Activated T-cell treated with anti-CD3 and anti-CD28 coated beads, Interleukin-2, amount 50 U/mL, for 4 hours (primary cell): ENCODE measurements around the gene IL6. TPM values are rescaled to one million over a fixed set of nuclear protein-coding genes. Genes with fewer than 3 reads are reported as not detected.
"Not testable (repeated sequence)": the region's sequence is repeated elsewhere in the genome, so short reads cannot be mapped to it uniquely, and the experiment has no call there.

ENCODE experiments used
- ATAC-seq, 2 donors: fragments of 200-7000 bp; cut with Tn5 transposase; one replicate each; pipeline ENCODE4 v1.10.0; 2021
- DNase-seq: peaks from one replicate; pipeline ENCODE4 v3.0.0-alpha.2; 2020
- H3K27me3 Mint-ChIP-seq: one replicate; pipeline ENCODE4 v1.8.0; 2021; ENCODE audit warnings: low read depth, mixed read lengths
- H3K36me3 Mint-ChIP-seq: one replicate; pipeline ENCODE4 v1.8.0; 2022; ENCODE audit warnings: mixed read lengths; ENCODE audit not compliant: insufficient read depth
- H3K4me1 Mint-ChIP-seq: one replicate; pipeline ENCODE4 v1.8.0; 2021; ENCODE audit warnings: low read depth, mixed read lengths
- H3K4me3 Mint-ChIP-seq: one replicate; pipeline ENCODE4 v1.8.0; 2021; ENCODE audit warnings: mild to moderate bottlenecking, moderate library complexity, mixed read lengths
- H3K9me3 Mint-ChIP-seq: one replicate; pipeline ENCODE4 v1.8.0; 2021; ENCODE audit warnings: mixed read lengths
- total RNA-seq, 3 donors: library from RNA; stranded (reverse); gene quantifications; one replicate each; pipeline ENCODE4 v1.2.1, GENCODE V29; 2021

IL6 gene
- total RNA-seq: 10 to 100 TPM in 2 of 3 donors, 1 to 10 TPM in 1; 9.3 to 35.4 (median 10.0) TPM

GRCh38 chr7:22726907-22727713, at the start of gene IL6:
Gene IL6 (plus strand): TSS chr7:22727200. CDS start chr7:22727263, 63 bp downstream.
- Mint-ChIP-seq H3K9me3 (no peaks in the 10 kb centered on the region), H3K27me3 (peaks cover 10% of the 10 kb centered on the region), H3K4me3 (peak within 1 kb of the TSS; percentile 75), H3K36me3 (no peaks in the 10 kb centered on the region), H3K4me1 (peaks cover 23% of the 10 kb centered on the region)
- ATAC-seq: peak; percentile 33 to 42
- peak; percentile 7 for DNase-seq

- Mint-ChIP-seq H3K4me1 (peaks cover 72% of the 10 kb centered on the region), H3K4me3 (peak overlapping the region; percentile 39)
- not testable (repeated sequence) for H3K27me3 Mint-ChIP-seq, H3K36me3 Mint-ChIP-seq, DNase-seq, H3K9me3 Mint-ChIP-seq
- peak; percentile 6 to 43 for ATAC-seq
These were observed 49.7 kb upstream of the IL6 start for GRCh38 chr7:22677263-22677662.

GRCh38 chr7:22677680-22678079, 49.3 kb upstream of the IL6 start:
- no peaks in the 10 kb centered on the region for H3K36me3 Mint-ChIP-seq
- no peaks in the 10 kb centered on the region for H3K9me3 Mint-ChIP-seq
- peaks cover 68% of the 10 kb centered on the region for H3K4me1 Mint-ChIP-seq
- peak; percentile 28 to 39 for ATAC-seq
- no peak for DNase-seq
- H3K4me3 Mint-ChIP-seq: peak overlapping the region; percentile 39
- no peaks in the 10 kb centered on the region for H3K27me3 Mint-ChIP-seq

- ATAC-seq (no peak), DNase-seq (no peak)
- Mint-ChIP-seq H3K27me3 (no peaks in the 10 kb centered on the region), H3K4me1 (peaks cover 46% of the 10 kb centered on the region), H3K9me3 (no peaks in the 10 kb centered on the region), H3K4me3 (no peak overlapping the region), H3K36me3 (no peaks in the 10 kb centered on the region)
These were observed 46.5 kb upstream of the IL6 start for GRCh38 chr7:22680482-22680911.

GRCh38 chr7:22681312-22681711, 45.7 kb upstream of the IL6 start:
- ATAC-seq (no peak), DNase-seq (no peak)
- Mint-ChIP-seq H3K27me3 (no peaks in the 10 kb centered on the region), H3K4me1 (peaks cover 38% of the 10 kb centered on the region), H3K4me3 (no peak overlapping the region), H3K9me3 (no peaks in the 10 kb centered on the region), H3K36me3 (no peaks in the 10 kb centered on the region)

- no peak for ATAC-seq
- peaks cover 30% of the 10 kb centered on the region for H3K4me1 Mint-ChIP-seq
- no peaks in the 10 kb centered on the region for H3K27me3 Mint-ChIP-seq
- H3K9me3 Mint-ChIP-seq: no peaks in the 10 kb centered on the region
- no peak overlapping the region for H3K4me3 Mint-ChIP-seq
- H3K36me3 Mint-ChIP-seq: no peaks in the 10 kb centered on the region
- no peak for DNase-seq
These were observed 44.9 kb upstream of the IL6 start for GRCh38 chr7:22681852-22682657.

GRCh38 chr7:22683379-22683778, 43.6 kb upstream of the IL6 start:
- ATAC-seq (no peak), DNase-seq (no peak)
- Mint-ChIP-seq H3K4me1 (peaks cover 18% of the 10 kb centered on the region), H3K27me3 (no peaks in the 10 kb centered on the region), H3K4me3 (no peak overlapping the region), H3K9me3 (no peaks in the 10 kb centered on the region), H3K36me3 (no peaks in the 10 kb centered on the region)

GRCh38 chr7:22686620-22687019, 40.4 kb upstream of the IL6 start:
- Mint-ChIP-seq H3K4me1 (peaks cover 2% of the 10 kb centered on the region), H3K27me3 (no peaks in the 10 kb centered on the region), H3K36me3 (no peaks in the 10 kb centered on the region), H3K9me3 (no peaks in the 10 kb centered on the region), H3K4me3 (no peak overlapping the region)
- no peak for ATAC-seq
- no peak for DNase-seq

- H3K4me1 Mint-ChIP-seq: no peaks in the 10 kb centered on the region
- no peak overlapping the region for H3K4me3 Mint-ChIP-seq
- DNase-seq: no peak
- no peak for ATAC-seq
- H3K9me3 Mint-ChIP-seq: no peaks in the 10 kb centered on the region
- H3K27me3 Mint-ChIP-seq: no peaks in the 10 kb centered on the region
- H3K36me3 Mint-ChIP-seq: no peaks in the 10 kb centered on the region
These were observed 38.9 kb upstream of the IL6 start for GRCh38 chr7:22688084-22688483.

GRCh38 chr7:22688934-22689333, 38.1 kb upstream of the IL6 start:
- H3K4me3 Mint-ChIP-seq: not testable (repeated sequence)

GRCh38 chr7:22694597-22695207, 32.3 kb upstream of the IL6 start:
- Mint-ChIP-seq H3K36me3 (no peaks in the 10 kb centered on the region), H3K4me1 (peaks cover 58% of the 10 kb centered on the region), H3K4me3 (no peak overlapping the region), H3K27me3 (no peaks in the 10 kb centered on the region), H3K9me3 (no peaks in the 10 kb centered on the region)
- ATAC-seq (peak; percentile 33 to 55), DNase-seq (no peak)

More at GRCh38 chr7:22688934-22689333, 38.1 kb upstream of the IL6 start:
- H3K27me3 Mint-ChIP-seq, H3K36me3 Mint-ChIP-seq, H3K4me1 Mint-ChIP-seq, ATAC-seq, DNase-seq, H3K9me3 Mint-ChIP-seq: not testable (repeated sequence)

- ATAC-seq: no peak
- H3K36me3 Mint-ChIP-seq: no peaks in the 10 kb centered on the region
- H3K27me3 Mint-ChIP-seq: no peaks in the 10 kb centered on the region
- H3K4me3 Mint-ChIP-seq: no peak overlapping the region
- no peaks in the 10 kb centered on the region for H3K9me3 Mint-ChIP-seq
- DNase-seq: no peak
- H3K4me1 Mint-ChIP-seq: peaks cover 66% of the 10 kb centered on the region
These were observed 31.4 kb upstream of the IL6 start for GRCh38 chr7:22695476-22696132.

GRCh38 chr7:22696541-22697228, 30.3 kb upstream of the IL6 start:
- peak; percentile 36 to 39 for ATAC-seq
- Mint-ChIP-seq H3K4me1 (peaks cover 69% of the 10 kb centered on the region), H3K36me3 (no peaks in the 10 kb centered on the region), H3K4me3 (no peak overlapping the region), H3K27me3 (no peaks in the 10 kb centered on the region), H3K9me3 (no peaks in the 10 kb centered on the region)
- no peak for DNase-seq
